H1 (cell line): Measurements from ENCODE around the gene TRIM40. TPM values are rescaled to one million over a fixed set of nuclear protein-coding genes. Genes with fewer than 3 reads are reported as not detected.

Experiments
- CHD7 ChIP-seq: fragments of 300-600 bp; sonication (generic); IDR thresholded peaks from 2 replicates; pipeline ENCODE4 v1.7.1; 2012; ENCODE audit warnings: low read length, moderate library complexity, mild to moderate bottlenecking, inconsistent platforms; ENCODE audit not compliant: insufficient replicate concordance
- CTBP2 ChIP-seq: IDR thresholded peaks from 2 replicates; pipeline ENCODE4 v1.7.0; 2011; ENCODE audit warnings: borderline replicate concordance, mild to moderate bottlenecking, moderate library complexity, mixed read lengths, low read length; ENCODE audit not compliant: insufficient read depth, insufficient read length
- NANOG ChIP-seq: IDR thresholded peaks from 2 replicates; pipeline ENCODE4 v1.6.1; 2011; ENCODE audit warnings: low read length, low read depth, mild to moderate bottlenecking, inconsistent platforms; ENCODE audit not compliant: insufficient read depth, poor library complexity, severe bottlenecking
- RXRA ChIP-seq: IDR thresholded peaks from 2 replicates; pipeline ENCODE4 v1.6.1; 2011; ENCODE audit warnings: low read depth, mild to moderate bottlenecking, low read length, moderate library complexity; ENCODE audit not compliant: insufficient read depth
- polyA plus RNA-seq, 7 experiments: library from polyadenylated mRNA; depleted of rRNA in 3 of 7; stranded (reverse) in 5 of 7; unstranded in 2 of 7; fragments of >200 nt in 5 of 7; fragments of 200-250 nt in 2 of 7; gene quantifications; 1 replicate in 5 of 7; 2 replicates in 1 of 7; 4 replicates in 1 of 7; pipeline versions ENCODE4 v1.2.1 to v1.2.3, GENCODE V29; 2011 to 2013; ENCODE audit warnings: missing spikeins in 2 of 7, mixed read lengths in 2 of 7
- total RNA-seq: library from RNA; stranded (reverse); fragmentation: NEBNext Ultra II Directional; extraction: Animal tissue kit (Norgen Biotek cat#: 25700); gene quantifications from 2 replicates; pipeline ENCODE4 v1.2.1, GENCODE V29; 2021

TRIM40 gene
- total and polyA plus RNA-seq, 2 of the 8 experiments (the other 6 are each of a cell fraction or from before 2014, with no cell fraction given) = not detected

GRCh38 chr6:30168741-30169140, 32.8 kb downstream of the TRIM40 start (continued):
- TF ChIP-seq CHD7 (no peak), NANOG (no peak), RXRA (no peak), CTBP2 (no peak)
- TF ChIP-seq, all 59 proteins: peak for 0
